ENCODE results near the gene MBNL2.

The MBNL2 gene

GRCh38 chr13:97308735-97309429 is 86.7 kb downstream of the MBNL2 start:
- no peaks in the 10 kb centered on the region for H3K9me2 ChIP-seq (replicated peaks; ENCODE audit: insufficient read depth, low read length)
- no peaks in the 10 kb centered on the region for H3F3A ChIP-seq (ENCODE audit: insufficient read depth, low read length)
- no peaks in the 10 kb centered on the region for H3K4me1 ChIP-seq (ENCODE audit: low read length)
- no peak overlapping the region for H2AFZ ChIP-seq (ENCODE audit: low read length)
- H3K27me3 ChIP-seq (replicated peaks; ENCODE audit: insufficient read depth, low read length): no peaks in the 10 kb centered on the region
- H3K79me2 ChIP-seq (ENCODE audit: low read length): peaks cover 21% of the 10 kb centered on the region
- H4K20me1 ChIP-seq (ENCODE audit: insufficient read depth, low read length): no peaks in the 10 kb centered on the region
- DNase-seq: no peak
- no peaks in the 10 kb centered on the region for H3K9me3 ChIP-seq (replicated peaks; ENCODE audit: insufficient read depth, low read length)
- H3K27ac ChIP-seq (ENCODE audit: low read length): no peak overlapping the region
- H3K4me2 ChIP-seq (ENCODE audit: low read depth, low read length): no peak overlapping the region
- no peaks in the 10 kb centered on the region for H3K36me3 ChIP-seq (replicated peaks; ENCODE audit: insufficient read depth, low read length)
- H3K4me3 ChIP-seq (ENCODE audit: low read length): no peak overlapping the region
- no peak for TF ChIP-seq EZH2phosphoT487 (IDR thresholded peaks at IDR 0.05; ENCODE audit: low read length)
- no peak for TF ChIP-seq CTCF (IDR thresholded peaks at IDR 0.05; ENCODE audit: low read length)
- TF ChIP-seq EZH2 (optimal IDR thresholded peaks at IDR 0.05; ENCODE audit: low read depth, low read length): no peak
- no peak overlapping the region for H3K9ac ChIP-seq (ENCODE audit: low read length)

GRCh38 chr13:97310809-97311436 is 88.8 kb downstream of the MBNL2 start:
- Histone ChIP-seq H3K27ac (ENCODE audit: low read length) (no peak overlapping the region), H2AFZ (ENCODE audit: low read length) (no peak overlapping the region), H3K9ac (ENCODE audit: low read length) (no peak overlapping the region), H3K9me3 (replicated peaks; ENCODE audit: insufficient read depth, low read length) (no peaks in the 10 kb centered on the region), H3F3A (ENCODE audit: insufficient read depth, low read length) (no peaks in the 10 kb centered on the region), H3K27me3 (replicated peaks; ENCODE audit: insufficient read depth, low read length) (no peaks in the 10 kb centered on the region), H3K4me3 (ENCODE audit: low read length) (no peak overlapping the region), H3K4me1 (ENCODE audit: low read length) (no peaks in the 10 kb centered on the region), H3K36me3 (replicated peaks; ENCODE audit: insufficient read depth, low read length) (no peaks in the 10 kb centered on the region), H3K4me2 (ENCODE audit: low read depth, low read length) (no peak overlapping the region), H4K20me1 (ENCODE audit: insufficient read depth, low read length) (no peaks in the 10 kb centered on the region), H3K79me2 (ENCODE audit: low read length) (peaks cover 33% of the 10 kb centered on the region), H3K9me2 (replicated peaks; ENCODE audit: insufficient read depth, low read length) (no peaks in the 10 kb centered on the region)
- TF ChIP-seq EZH2phosphoT487 (IDR thresholded peaks at IDR 0.05; ENCODE audit: low read length) (no peak), EZH2 (optimal IDR thresholded peaks at IDR 0.05; ENCODE audit: low read depth, low read length) (no peak), CTCF (IDR thresholded peaks at IDR 0.05; ENCODE audit: low read length) (no peak)
- no peak for DNase-seq

GRCh38 chr13:97311956-97312355 is 89.8 kb downstream of the MBNL2 start:
- H3K4me1 ChIP-seq (ENCODE audit: low read length): no peaks in the 10 kb centered on the region
- H2AFZ ChIP-seq (ENCODE audit: low read length): no peak overlapping the region
- no peak overlapping the region for H3K27ac ChIP-seq (ENCODE audit: low read length)
- H3K9ac ChIP-seq (ENCODE audit: low read length): no peak overlapping the region
- no peaks in the 10 kb centered on the region for H3K9me2 ChIP-seq (replicated peaks; ENCODE audit: insufficient read depth, low read length)
- DNase-seq: no peak
- H3K27me3 ChIP-seq (replicated peaks; ENCODE audit: insufficient read depth, low read length): no peaks in the 10 kb centered on the region
- H3K36me3 ChIP-seq (replicated peaks; ENCODE audit: insufficient read depth, low read length): no peaks in the 10 kb centered on the region
- no peak overlapping the region for H3K4me3 ChIP-seq (ENCODE audit: low read length)
- no peak overlapping the region for H3K4me2 ChIP-seq (ENCODE audit: low read depth, low read length)
- H3F3A ChIP-seq (ENCODE audit: insufficient read depth, low read length): no peaks in the 10 kb centered on the region
- TF ChIP-seq EZH2phosphoT487 (IDR thresholded peaks at IDR 0.05; ENCODE audit: low read length) (no peak), EZH2 (optimal IDR thresholded peaks at IDR 0.05; ENCODE audit: low read depth, low read length) (no peak), CTCF (IDR thresholded peaks at IDR 0.05; ENCODE audit: low read length) (no peak)
- no peaks in the 10 kb centered on the region for H4K20me1 ChIP-seq (ENCODE audit: insufficient read depth, low read length)
- H3K79me2 ChIP-seq (ENCODE audit: low read length): peaks cover 25% of the 10 kb centered on the region
- H3K9me3 ChIP-seq (replicated peaks; ENCODE audit: insufficient read depth, low read length): no peaks in the 10 kb centered on the region

All from MM.1S (cell line).